Peyer's patch (tissue), 4 donors: Measurements from ENCODE around the gene OR10G6. TPM values are rescaled to one million over a fixed set of nuclear protein-coding genes. Genes with fewer than 3 reads are reported as not detected.

Experiments
- DNase-seq, 3 donors: peaks; one replicate each; pipeline ENCODE4 v3.0.0-alpha.2; 2017 to 2019
- H3K27ac ChIP-seq, 4 donors: fragments of 200-600 bp; sonication (generic); one replicate each; pipeline ENCODE4 v1.5.1; 2016 to 2019
- H3K27me3 ChIP-seq, 2 donors: fragments of 200-600 bp; sonication (generic); one replicate each; pipeline ENCODE4 v1.5.1; 2019
- H3K36me3 ChIP-seq, 3 donors: fragments of 200-600 bp; sonication (generic); one replicate each; pipeline ENCODE4 v1.5.1; 2016 to 2019
- H3K4me1 ChIP-seq, 4 donors: fragments of 200-600 bp; sonication (generic); one replicate each; pipeline ENCODE4 v1.5.1; 2016 to 2019
- H3K4me3 ChIP-seq, 4 donors: fragments of 200-600 bp; sonication (generic); 1 replicate in 3 of 4; 2 replicates in 1 of 4; pipeline ENCODE4 v1.5.1; 2016 to 2019; ENCODE audit warnings: mild to moderate bottlenecking in 1 of 4
- H3K9me3 ChIP-seq, 4 donors: fragments of 200-600 bp; sonication (generic); one replicate each; pipeline ENCODE4 v1.5.1; 2016 to 2019; ENCODE audit warnings: mild to moderate bottlenecking in 1 of 4
- CTCF ChIP-seq, 6 experiments: fragments of 450-650 bp in 4 of 6; fragments of 200-600 bp in 2 of 6; sonication (generic) in 1 of 6; IDR thresholded peaks; one replicate each; pipeline ENCODE4 v1.5.1; 2017 to 2019; ENCODE audit warnings: antibody characterized with exemption in 6 of 6, mild to moderate bottlenecking in 3 of 6, moderate library complexity in 1 of 6
- POLR2A ChIP-seq, 2 donors: fragments of 450-650 bp; IDR thresholded peaks; one replicate each; pipeline ENCODE4 v1.5.1; 2017; ENCODE audit warnings: antibody characterized with exemption in 2 of 2, mild to moderate bottlenecking in 2 of 2, moderate library complexity in 2 of 2
- total RNA-seq, 4 donors: library from RNA; depleted of rRNA; stranded (reverse); fragments of >200 nt; gene quantifications; one replicate each; pipeline ENCODE4 v1.1.0, GENCODE V29; 2016

OR10G6 gene
- total RNA-seq, 4 donors from 2014 or later: not detected

- no peaks in the 10 kb centered on the region for H3K9me3 ChIP-seq
- H3K27me3 ChIP-seq: no peaks in the 10 kb centered on the region
- no peak overlapping the region for H3K4me3 ChIP-seq
- H3K4me1 ChIP-seq: no peaks in the 10 kb centered on the region
- H3K36me3 ChIP-seq: no peaks in the 10 kb centered on the region
- DNase-seq: no peak
- no peak overlapping the region for H3K27ac ChIP-seq
- TF ChIP-seq CTCF (IDR thresholded peaks at IDR 0.05): no peak
- no peak for TF ChIP-seq POLR2A (IDR thresholded peaks at IDR 0.05)
These were observed 21.1 kb downstream of the OR10G6 start for GRCh38 chr11:123973816-123974215.

- Histone ChIP-seq H3K9me3 (no peaks in the 10 kb centered on the region), H3K36me3 (no peaks in the 10 kb centered on the region), H3K27ac (no peak overlapping the region), H3K4me3 (no peak overlapping the region), H3K4me1 (no peaks in the 10 kb centered on the region), H3K27me3 (no peaks in the 10 kb centered on the region)
- DNase-seq: no peak
- no peak for TF ChIP-seq CTCF (IDR thresholded peaks at IDR 0.05)
- no peak for TF ChIP-seq POLR2A (IDR thresholded peaks at IDR 0.05)
These were observed 38.2 kb downstream of the OR10G6 start for GRCh38 chr11:123956752-123957151.

- no peak for TF ChIP-seq CTCF (IDR thresholded peaks at IDR 0.05)
- no peak for TF ChIP-seq POLR2A (IDR thresholded peaks at IDR 0.05)
- Histone ChIP-seq H3K9me3 (no peaks in the 10 kb centered on the region), H3K27ac (no peak overlapping the region), H3K27me3 (no peaks in the 10 kb centered on the region), H3K36me3 (no peaks in the 10 kb centered on the region), H3K4me1 (no peaks in the 10 kb centered on the region), H3K4me3 (no peak overlapping the region)
- no peak for DNase-seq
These were observed 49.8 kb downstream of the OR10G6 start for GRCh38 chr11:123945132-123945531.

Other genes starting within 250 kb of the OR10G6 start
- not detected for gene OR6X1, start 240.6 kb downstream of the OR10G6 start, total RNA-seq
- not detected for gene OR6M1, start 188.8 kb downstream of the OR10G6 start, total RNA-seq
- gene TMEM225, start 109.5 kb downstream of the OR10G6 start, total RNA-seq: not detected
- gene OR8D4, start 93.0 kb downstream of the OR10G6 start, total RNA-seq: not detected
- gene OR4D5, start 55.5 kb downstream of the OR10G6 start, total RNA-seq: not detected
- not detected for gene OR6T1, start 51.3 kb downstream of the OR10G6 start, total RNA-seq
- not detected for gene OR10S1, start 17.4 kb downstream of the OR10G6 start, total RNA-seq
- not detected for gene OR10G4, start 17.8 kb upstream of the OR10G6 start, total RNA-seq
- gene OR10G9, start 27.9 kb upstream of the OR10G6 start, total RNA-seq: not detected
- not detected for gene OR10G8, start 31.6 kb upstream of the OR10G6 start, total RNA-seq
- gene OR10G7, start 46.2 kb upstream of the OR10G6 start, total RNA-seq: not detected
- 10 to 100 TPM; 45.2 to 83.4 (median 62.6) TPM for gene VWA5A, start 120.3 kb upstream of the OR10G6 start, total RNA-seq
- not detected for gene OR10D3, start 188.2 kb upstream of the OR10G6 start, total RNA-seq
- gene OR8G1, start 245.9 kb upstream of the OR10G6 start, total RNA-seq: under 1 TPM in 1 of 4 donors, not detected in 3; 0.13 TPM